HG02840 (cell line): ENCODE results near the gene PLCG2.
"Not testable (repeated sequence)": the region's sequence is repeated elsewhere in the genome, so short reads cannot be mapped to it uniquely, and the experiment has no call there.

Source experiments
- ATAC-seq: cut with Tn5 transposase; IDR thresholded peaks from one replicate; pipeline ENCODE4 v1.9.1; 2021; ENCODE audit warnings: mild to moderate bottlenecking, moderate library complexity, moderate number of reproducible peaks; ENCODE audit not compliant: unreplicated experiment, low FRiP score

PLCG2 gene

GRCh38 chr16:81778861-81779535 is at the start of gene PLCG2:
Gene PLCG2 (plus strand): TSS chr16:81779291. CDS start chr16:81785990, 6,699 bp downstream.
- peak; percentile 78 for ATAC-seq

- ATAC-seq: no peak
Observed at GRCh38 chr16:81729451-81729850, 49.6 kb upstream of the PLCG2 start.

GRCh38 chr16:81730090-81731051 is 48.7 kb upstream of the PLCG2 start:
- no peak for ATAC-seq

- no peak for ATAC-seq
Observed at GRCh38 chr16:81731649-81732048, 47.4 kb upstream of the PLCG2 start.

- no peak for ATAC-seq
Observed at GRCh38 chr16:81732699-81733098, 46.4 kb upstream of the PLCG2 start.

- no peak for ATAC-seq
Observed at GRCh38 chr16:81733295-81733694, 45.8 kb upstream of the PLCG2 start.

- ATAC-seq: no peak
Observed at GRCh38 chr16:81734632-81735434, 44.3 kb upstream of the PLCG2 start.

- ATAC-seq: peak; percentile 51
Observed at GRCh38 chr16:81737885-81738536, 41.1 kb upstream of the PLCG2 start.

GRCh38 chr16:81738783-81739496 is 40.2 kb upstream of the PLCG2 start:
- no peak for ATAC-seq

GRCh38 chr16:81739503-81739902 is 39.6 kb upstream of the PLCG2 start:
- ATAC-seq: no peak

- no peak for ATAC-seq
Observed at GRCh38 chr16:81740169-81740568, 38.9 kb upstream of the PLCG2 start.

- not testable (repeated sequence) for ATAC-seq
Observed at GRCh38 chr16:81741430-81741770, 37.7 kb upstream of the PLCG2 start.

- ATAC-seq: no peak
Observed at GRCh38 chr16:81744385-81744784, 34.7 kb upstream of the PLCG2 start.

GRCh38 chr16:81744911-81745310 is 34.2 kb upstream of the PLCG2 start:
- no peak for ATAC-seq

GRCh38 chr16:81745704-81746558 is 33.2 kb upstream of the PLCG2 start:
- ATAC-seq: peak; percentile 69

GRCh38 chr16:81746566-81746965 is 32.5 kb upstream of the PLCG2 start:
- no peak for ATAC-seq

- ATAC-seq: no peak
Observed at GRCh38 chr16:81748476-81749198, 30.5 kb upstream of the PLCG2 start.

GRCh38 chr16:81752225-81752875 is 26.7 kb upstream of the PLCG2 start:
- peak; percentile 82 for ATAC-seq
